UCSD-AML1 (cell line): ENCODE measurements around the gene PTPN7.
A peak's percentile ranks its signal among the peaks of the same experiment; 100 is the strongest.
"Not testable (repeated sequence)": the region's sequence is repeated elsewhere in the genome, so short reads cannot be mapped to it uniquely, and the experiment has no call there.

ENCODE experiments used
- DNase-seq: peaks from one replicate; lab custom pipeline; 2025; ENCODE audit not compliant: unreplicated experiment; lab: John Stamatoyannopoulos, UW

PTPN7 gene

DNA sequence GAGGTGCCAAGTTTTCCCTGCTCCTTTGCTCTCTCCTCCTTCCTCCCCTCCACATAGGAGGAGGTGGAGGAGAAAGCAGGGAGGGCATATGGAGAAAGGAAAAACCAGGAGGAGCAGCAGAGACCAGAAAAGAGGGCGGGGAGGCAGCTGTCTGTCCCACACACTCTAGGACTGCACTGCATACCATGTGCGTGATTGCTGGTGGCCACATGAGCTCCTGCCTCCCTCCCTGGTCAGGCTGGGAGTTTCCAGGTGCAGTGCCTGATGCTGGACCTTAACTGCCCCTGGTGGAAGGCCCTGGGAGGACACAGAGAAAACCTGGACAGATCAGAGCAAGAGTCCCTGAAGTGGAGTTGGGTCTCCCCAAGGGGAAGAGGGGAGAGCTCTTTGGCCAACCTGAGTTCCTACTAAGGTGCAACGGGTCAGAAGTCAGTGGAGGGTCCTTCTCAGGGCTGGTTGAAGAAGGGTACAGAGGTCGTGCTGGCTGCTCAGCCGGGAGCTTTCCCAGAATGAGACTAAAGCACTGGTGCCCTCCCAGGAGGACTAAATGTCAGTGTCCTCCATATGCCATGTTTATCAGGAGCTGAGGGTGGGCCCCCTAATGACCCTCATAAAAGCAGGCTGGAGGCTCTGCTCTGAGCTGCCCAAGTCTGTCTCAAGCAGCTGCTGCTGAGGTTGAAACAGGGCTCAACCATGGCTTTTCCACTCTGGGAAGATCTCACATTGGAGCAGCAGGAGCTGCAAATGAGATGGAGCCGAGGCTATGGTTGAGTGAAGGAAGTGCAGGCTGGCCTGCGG, 29.7 kb upstream of the PTPN7 start:
- no peak for DNase-seq

DNA sequence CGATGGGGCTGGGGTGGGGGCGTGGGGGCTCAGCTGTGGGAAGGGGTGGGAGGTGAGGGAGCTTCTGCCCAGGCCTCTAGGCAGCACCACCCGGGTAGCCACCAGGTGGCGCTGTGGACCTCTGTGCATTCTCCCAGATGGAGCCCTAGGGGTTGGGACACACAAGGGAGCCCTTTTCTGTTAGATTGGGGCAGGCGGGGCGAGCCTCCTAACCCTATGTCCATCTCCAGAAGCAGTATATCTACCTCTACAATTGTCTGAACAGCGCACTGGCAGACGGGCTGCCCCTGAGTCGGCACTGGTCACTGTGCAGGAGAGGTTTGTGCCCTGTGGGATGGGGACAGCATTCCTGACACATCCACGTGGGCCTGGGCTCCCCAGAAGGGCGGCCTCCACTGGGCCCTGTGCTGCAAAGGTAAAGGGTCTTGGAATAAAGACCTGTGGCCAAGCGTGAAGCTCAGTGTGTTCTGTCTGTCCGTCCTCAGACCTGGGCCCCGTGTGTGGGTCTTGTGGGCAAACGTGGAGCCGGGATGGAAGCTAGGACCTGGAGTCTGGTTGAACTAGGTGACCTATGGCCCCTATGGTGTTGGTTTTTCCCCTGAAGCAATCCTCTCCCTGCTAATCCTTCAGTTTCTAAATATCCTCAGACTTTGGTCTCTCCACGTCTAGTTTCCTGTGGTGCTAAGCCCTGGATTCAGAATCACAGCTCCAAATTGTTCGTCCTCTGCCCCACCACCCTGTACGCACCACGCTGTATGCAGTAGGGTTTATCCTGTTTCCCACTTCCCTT, 28.8 kb upstream of the PTPN7 start:
- DNase-seq, result peak; percentile 81

DNA sequence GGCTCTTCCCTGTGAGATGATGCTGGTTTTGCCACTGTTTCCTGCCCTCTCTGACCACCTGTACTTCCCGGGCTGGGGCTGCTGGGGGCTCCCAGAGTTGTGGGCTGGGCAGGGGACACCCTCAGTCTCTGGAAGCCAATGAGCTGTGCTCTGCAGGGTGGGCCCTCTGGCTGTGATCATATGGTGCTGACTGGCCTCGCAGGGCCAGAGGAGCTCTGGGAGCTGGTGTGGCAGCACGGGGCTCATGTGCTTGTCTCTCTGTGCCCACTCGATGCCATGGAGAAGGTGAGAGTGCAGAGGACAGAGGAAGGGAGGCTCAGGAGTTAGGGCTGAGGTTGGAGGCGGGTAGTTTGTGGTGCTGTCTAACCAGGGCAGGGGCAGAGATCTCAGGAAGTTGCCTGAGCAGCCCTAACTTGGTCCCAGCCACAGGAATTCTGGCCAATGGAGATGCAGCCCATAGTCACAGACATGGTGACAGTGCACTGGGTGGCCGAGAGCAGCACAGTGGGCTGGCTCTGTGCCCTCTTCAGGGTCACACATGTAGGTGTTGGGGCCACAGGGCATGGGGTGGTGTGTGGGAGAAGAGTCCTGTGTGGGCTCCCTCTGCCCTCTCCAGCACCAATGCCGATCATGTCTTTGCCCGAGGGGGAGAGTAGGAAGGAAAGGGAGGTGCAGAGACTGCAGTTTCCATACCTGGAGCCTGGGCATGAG, 27.4 kb upstream of the PTPN7 start:
- DNase-seq, result no peak

DNA sequence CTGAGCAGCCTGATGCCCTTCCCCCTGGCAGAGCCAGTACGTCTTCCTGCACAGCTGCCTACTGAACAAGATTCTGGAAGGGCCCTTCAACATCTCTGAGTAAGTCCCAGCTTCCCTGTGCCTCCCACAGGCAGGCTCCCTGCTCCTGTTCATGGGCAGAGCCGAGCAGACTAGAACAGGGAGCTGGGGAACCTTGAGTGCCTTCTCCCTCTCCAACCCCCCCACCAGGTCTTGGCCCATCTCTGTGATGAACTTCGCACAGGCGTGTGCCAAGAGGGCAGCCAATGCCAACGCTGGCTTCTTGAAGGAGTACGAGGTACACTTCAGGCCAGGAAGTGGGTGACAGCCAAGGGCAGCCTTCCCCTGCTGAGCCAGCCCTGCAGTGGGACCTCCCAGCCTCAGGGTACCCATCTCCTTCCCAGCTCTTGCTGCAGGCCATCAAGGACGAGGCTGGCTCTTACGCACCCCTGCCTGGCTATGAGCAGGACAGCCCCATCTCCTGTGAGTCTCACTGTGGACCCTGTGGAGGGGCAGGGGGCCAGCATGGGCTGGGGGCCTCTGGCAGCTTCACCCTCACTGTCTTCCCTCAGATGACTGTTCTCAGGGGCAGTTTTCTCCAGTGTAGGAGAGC, 26.8 kb upstream of the PTPN7 start:
- DNase-seq, result no peak

DNA sequence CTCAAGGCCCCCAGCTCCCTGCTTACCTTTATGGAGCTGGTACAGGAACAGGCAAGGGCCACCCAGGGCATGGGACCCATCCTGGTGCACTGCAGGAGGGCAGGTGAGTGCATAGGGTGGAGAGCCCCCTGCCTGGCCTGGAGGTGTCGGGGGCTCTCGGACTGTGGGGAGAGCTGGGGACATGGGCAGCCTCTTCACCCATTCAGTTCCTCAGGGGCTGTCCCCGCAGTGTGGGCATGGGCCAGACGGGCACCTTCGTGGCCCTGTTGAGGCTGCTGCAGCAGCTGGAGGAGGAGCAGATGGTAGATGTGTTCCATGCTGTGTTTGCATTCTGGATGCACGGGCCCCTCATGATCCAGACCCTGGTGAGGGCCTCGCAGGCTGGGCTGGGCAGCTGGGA, 25.9 kb upstream of the PTPN7 start:
- DNase-seq, result no peak

DNA sequence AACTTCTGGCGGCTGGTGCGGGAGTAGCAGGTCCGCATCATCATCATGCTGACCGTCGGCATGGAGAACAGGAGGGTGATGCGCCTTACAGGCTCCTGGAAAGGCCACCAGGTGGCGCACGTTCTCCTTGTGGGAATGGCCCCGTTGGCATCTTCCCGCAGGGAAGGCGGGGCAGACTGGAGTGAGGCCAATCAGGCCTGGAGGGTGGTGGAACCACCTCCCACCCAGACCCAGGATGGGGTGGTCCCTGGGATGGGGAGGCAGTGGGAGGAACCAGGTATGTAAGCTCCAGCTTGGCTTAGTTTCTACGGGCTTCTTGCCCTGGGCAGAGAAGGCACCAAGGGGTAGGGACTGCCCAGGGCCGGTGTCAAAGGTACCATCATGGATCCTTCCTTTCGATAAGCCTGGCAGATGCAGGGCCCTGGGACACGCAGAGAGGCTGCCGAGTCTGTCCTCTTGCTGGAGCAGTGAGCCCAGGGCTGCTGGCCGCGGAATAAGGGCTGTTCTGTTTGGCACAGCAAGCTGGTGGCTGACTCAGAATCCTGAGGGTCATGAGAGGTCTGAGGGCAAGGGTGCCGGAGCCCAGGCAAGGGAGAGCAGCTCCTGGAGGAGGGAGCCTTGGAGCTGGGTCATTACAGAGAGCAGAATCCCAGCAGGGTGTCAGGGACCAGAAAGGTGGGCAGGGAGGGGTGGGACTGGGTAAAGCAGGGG, 24.5 kb upstream of the PTPN7 start:
- DNase-seq, result peak; percentile 88

DNA sequence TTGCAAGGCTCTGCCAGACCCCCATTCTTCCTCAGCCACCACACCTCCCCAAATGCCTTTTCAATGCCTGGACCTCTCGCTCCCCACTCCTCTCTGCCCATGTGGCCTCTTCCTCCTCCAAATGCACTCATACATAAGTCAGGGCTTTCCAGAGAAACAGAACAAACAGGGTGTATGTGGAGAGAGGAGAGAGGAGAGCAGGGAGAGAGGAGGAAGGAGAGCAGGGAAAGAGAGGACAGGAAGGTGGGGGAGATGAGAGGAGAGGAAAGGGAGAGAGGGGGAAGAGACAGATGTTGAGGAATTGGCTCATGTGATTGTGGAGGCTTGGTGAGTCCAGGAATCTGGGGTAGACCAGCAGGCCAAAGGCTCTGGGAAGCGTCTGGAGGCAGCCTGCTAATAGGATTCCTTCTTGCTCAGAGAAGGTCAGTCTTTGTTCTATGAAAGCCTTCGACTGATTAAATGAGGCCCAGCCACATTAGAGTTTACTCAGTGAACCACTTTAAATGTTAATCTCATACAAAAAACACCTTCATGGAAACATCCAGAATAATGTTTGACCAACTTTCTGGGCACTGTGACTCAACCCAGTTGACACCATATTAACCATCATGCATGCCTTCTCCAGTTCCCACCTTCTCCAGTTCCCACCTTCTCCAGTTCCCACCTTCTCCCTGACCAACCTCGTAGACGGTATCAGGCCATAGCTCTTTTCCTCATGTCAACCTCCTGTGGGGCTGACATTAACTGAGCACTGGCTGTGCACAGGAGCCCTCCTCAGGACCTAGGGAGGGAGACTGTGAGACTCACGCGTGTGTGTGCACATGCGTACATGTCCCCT, 21.9 kb upstream of the PTPN7 start:
- DNase-seq, result no peak

DNA sequence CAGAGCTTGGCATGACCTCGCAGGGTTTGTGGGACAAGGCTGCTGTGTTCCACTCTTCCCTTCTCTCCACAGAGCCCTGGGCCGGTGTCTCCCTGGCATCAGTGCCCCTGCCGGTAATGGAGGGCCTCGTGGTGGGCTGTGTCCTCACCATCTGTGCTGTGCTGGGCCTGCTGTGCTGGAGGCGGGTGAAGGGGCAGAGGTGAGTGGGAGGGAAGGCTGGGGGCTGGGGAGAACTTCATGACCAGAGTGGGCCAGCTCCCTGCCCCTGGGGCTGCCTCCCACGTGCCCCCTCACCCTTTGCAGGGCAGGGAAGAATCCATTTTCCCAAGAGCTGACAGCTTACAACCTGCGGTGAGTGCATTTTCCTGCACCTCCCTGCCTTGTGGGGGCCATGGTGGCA, 21.2 kb upstream of the PTPN7 start:
- no peak for DNase-seq

DNA sequence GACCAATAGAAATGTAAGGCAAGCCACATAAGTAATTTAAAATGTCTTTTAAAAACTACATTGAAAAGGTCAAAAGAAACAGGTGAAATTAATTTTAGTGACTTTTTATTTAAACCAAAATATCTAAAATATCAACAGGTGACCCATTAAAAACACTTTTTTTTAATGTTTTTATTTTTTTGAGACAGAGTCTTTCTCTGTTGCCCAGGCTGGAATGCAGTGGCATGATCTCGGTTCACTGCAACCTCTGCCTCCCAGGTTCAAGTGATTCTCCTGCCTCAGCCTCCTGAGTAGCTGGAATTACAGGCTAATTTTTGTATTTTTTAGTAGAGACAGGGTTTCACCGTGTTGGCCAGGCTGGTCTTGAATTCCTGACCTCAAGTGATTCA, 20.3 kb upstream of the PTPN7 start:
- DNase-seq, result not testable (repeated sequence)

DNA sequence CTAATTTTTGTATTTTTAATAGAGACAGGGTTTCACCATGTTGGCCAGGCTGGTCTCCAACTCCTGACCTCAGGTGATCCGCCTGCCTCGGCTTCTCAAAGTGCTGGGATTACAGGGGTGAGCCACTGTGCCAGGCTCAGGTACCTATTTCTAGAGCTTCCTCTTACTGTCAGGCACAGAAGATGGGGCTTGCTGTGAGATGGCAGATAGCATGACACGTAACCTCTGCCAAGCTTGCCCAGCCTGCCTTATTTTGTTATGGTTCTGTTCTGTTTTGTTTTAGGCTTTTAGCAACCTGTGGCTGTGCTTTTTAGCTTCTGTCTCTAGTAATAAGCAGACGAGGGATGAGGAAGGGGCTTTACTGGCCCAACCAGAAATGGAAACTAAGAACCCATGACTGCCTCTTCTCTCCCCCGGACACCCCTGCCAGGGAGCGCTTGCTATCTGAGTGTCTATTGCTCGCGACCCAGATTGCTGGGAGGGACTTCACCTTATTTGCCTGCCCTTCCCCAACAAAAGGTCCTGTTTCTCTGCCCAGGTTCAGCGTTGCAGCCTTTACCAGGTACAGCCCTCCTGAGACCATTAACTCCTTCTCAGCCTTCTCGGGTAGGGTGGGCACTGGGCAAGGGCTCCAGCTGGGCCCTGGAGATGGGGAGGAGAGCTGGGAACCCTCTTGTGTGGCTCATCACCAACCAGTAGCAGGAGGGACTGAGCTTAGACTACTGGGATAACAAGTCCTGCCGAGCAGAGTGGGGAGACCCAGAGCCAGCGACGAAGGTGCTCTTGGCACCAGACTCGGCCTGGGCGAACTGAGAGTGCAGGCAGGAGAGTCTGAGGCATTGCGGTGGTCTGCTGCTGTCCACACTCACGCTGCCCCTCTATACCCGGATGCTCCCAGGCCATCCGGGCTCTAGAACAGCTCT, 19.7 kb upstream of the PTPN7 start:
- DNase-seq, result no peak

DNA sequence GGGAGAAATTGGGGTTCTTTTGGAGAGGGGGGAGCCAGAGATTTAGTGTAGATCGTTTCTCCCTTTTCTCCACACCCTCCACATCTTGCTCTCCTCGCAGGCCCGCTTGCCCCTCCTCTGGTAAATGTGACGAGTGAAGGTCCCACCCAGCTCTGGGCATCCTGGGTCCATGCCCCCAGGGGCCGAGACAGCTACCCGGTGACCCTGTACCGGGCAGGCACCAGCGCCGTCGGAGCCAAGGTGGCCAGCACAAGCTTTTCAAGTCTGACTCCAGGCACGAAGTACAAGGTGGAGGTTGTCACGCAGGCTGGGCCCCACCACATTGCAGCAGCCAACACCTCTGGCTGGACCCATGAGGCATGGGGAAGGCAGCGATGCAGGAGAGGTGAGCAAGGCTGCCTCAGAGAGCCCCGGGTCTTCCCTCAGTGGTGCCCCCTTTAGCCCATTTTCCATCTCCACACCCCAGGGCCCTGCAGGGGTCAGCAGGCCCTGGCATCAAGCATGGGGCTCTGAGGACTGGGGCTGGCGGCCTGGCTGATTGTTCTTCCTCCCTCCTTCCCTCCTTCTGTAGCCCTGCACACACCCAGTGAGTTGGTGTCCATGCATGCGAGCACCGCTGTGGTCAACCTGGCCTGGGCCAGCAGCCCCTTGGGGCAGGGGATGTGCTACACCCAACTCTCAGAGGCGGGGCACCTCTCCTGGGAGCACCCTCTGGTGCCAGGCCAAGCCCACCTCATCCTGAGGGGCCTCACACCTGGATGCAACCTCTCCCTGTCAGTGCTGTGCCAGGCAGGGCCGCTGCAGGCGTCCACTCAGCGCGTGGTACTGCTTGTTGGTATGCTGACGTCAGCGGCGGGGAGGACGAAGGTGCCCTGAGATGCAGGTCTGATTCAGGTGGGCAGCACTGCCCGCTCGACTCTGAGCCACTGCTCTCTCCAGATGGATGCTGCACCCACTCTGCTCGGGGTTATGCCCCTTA, 16.8 kb upstream of the PTPN7 start:
- no peak for DNase-seq

DNA sequence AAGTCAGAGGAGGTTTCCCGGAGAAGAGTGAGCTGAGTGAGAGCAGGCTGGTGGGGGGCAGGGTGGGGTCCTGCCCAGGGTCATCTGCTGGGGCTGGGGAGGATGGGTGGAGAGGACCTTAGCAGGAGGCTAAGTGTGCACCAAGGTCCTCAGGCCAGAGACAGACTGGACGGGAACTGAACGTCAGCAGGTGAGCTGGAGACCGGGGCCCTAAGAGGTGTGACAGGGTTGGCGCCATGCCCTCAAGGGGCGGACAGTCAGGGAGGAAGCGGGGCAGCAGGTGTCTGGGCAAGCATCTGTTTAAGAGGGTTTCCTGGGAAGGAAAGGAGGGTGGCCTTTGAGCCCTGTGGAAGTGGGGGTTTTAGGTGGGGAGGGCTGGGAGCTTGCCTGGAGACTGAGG, 13.6 kb upstream of the PTPN7 start:
- DNase-seq, result no peak

DNA sequence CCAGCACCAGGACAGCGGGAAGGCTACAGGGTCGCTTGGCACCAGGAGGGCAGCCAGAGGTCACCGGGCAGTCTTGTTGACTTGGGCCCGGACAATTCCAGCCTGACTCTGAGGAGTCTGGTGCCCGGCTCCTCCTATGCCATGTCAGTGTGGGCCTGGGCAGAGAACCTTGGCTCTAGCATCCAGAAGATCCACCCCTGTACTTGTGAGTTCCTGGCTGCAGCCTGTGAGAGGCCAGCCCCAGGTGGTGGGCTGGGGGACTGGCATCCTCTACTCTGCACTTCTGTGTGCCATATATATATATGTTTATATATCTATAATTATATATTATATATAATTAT, 11.6 kb upstream of the PTPN7 start:
- DNase-seq, result no peak

DNA sequence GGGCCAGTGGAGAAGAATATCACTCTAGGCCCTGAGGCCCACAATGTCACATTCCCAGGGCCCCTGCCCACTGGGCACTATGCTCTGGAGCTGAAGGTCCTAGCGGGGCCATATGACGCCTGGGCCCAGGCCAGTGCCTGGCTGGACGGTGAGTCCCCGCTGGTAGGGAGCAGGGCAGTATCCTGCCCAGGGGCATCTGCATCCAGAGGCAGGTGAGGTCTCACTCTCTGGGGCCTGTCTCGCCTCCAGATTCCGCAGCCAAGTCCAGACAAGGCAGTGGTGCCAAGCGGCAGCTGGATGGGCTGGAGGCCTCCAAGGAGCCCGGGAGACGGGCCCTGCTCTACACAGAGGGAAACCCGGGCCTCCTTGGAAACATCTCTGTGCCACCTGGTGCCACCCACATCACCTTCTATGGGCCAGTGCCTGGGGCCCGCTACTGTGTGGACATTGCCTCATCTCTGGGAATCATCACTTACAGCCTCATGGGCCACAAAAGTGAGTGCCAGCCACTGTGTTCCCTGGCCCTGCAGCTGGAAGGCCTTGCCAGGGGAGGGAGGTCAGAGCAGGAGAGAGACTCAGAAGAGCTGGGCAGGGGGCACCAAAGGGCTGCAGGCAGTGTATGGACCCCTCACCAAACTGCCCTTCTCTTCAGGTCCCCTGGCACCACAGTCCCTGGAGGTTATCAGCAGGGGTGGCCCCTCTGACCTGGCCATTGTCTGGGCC, 11.1 kb upstream of the PTPN7 start:
- DNase-seq, result no peak

DNA sequence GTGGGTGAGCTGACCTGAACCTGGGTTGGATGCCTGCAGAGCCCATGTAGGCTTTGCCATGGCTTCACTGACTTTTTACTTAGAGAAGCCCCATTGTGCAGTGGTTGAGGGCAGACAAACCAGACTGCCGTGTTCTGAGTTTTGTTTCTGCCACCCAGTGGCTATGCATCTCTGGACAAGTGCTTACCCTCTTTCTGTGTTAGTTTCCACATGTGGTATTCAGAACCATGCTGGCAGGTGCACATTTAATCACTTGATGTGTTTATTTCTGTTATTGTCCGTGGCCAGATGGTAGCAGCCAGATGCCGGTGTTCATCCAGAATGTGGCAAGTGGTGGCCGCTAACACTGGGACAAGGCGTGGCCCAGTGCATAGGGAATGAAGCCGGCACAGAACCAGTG, 10.3 kb upstream of the PTPN7 start:
- no peak for DNase-seq

DNA sequence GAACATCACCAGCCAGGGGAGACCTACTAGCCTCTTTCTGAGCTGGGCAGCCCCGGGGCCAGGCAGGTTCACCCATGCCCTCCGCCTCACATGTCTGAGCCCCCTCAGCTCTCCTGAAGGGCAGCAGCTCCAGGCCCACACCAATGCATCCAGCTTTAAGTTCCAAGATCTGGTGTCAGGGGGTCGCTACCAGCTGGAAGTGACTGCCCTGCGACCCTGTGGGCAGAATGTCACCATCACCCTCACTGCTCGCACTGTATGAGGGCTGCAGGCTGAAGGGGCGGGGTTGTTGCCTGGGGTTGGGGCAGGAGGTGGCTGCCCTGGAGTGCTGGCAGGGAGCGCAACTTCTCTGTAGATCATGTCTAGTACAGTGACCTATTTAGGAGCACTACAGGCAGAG, 8.5 kb upstream of the PTPN7 start:
- DNase-seq, result no peak

DNA sequence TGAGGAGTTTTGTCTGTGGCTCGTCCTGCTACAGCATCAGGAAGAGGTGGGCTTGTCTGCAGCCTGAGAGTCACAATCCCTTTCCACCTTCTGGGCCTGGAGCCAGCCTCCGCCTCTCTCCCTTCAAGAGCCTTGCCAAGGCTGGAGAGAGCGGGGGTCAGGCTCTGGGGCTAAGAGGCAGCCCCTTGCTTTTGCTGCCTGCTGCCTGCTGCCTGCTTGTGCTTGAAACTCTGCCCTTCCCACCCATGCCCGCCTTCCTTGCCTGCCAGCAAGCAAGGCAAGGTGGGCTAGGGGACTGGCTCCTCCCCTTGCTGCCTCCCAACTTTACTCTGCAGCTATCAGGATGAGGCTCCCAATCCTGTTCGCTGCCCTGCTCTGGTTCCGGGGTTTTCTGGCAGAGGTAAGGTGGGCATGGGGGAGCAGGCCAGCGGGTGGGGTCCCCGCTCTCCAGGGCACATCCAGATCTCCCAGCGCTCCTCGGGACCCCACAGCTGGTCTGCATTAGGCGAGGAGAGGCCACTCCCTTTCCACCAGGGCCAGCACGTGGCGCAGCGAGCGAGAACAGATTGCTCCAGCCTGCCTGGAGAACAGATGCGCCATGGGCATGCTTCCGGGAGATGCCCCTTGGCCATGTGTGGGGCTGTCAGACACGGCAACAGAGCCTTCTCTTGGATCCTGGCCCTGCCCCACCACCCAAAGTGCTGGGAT, 7.5 kb upstream of the PTPN7 start:
- no peak for DNase-seq
